ENCODE results near the gene MLST8.

MLST8 gene

GRCh38 chr16:2181952-2182351 is 23.3 kb upstream of the MLST8 start:
- H3K4me3 ChIP-seq (ENCODE audit: control insufficient read depth, low read depth, low read length) = no peak overlapping the region
- no peak for TF ChIP-seq CTCF (IDR thresholded peaks at IDR 0.05; ENCODE audit: control insufficient read depth, insufficient read depth, low read depth, low read length, missing control alignments)
- no peak for DNase-seq (ENCODE audit: low read depth)

GRCh38 chr16:2183671-2184070 is 21.6 kb upstream of the MLST8 start:
- no peak for TF ChIP-seq CTCF (IDR thresholded peaks at IDR 0.05; ENCODE audit: control insufficient read depth, insufficient read depth, low read depth, low read length, missing control alignments)
- no peak overlapping the region for H3K4me3 ChIP-seq (ENCODE audit: control insufficient read depth, low read depth, low read length)
- DNase-seq (ENCODE audit: low read depth) = no peak

GRCh38 chr16:2184346-2184745 is 20.9 kb upstream of the MLST8 start:
- no peak for TF ChIP-seq CTCF (IDR thresholded peaks at IDR 0.05; ENCODE audit: control insufficient read depth, insufficient read depth, low read depth, low read length, missing control alignments)
- H3K4me3 ChIP-seq (ENCODE audit: control insufficient read depth, low read depth, low read length) = no peak overlapping the region
- DNase-seq (ENCODE audit: low read depth) = no peak

GRCh38 chr16:2184962-2185361 is 20.3 kb upstream of the MLST8 start:
- no peak for DNase-seq (ENCODE audit: low read depth)
- no peak overlapping the region for H3K4me3 ChIP-seq (ENCODE audit: control insufficient read depth, low read depth, low read length)
- no peak for TF ChIP-seq CTCF (IDR thresholded peaks at IDR 0.05; ENCODE audit: control insufficient read depth, insufficient read depth, low read depth, low read length, missing control alignments)

GRCh38 chr16:2186064-2186463 is 19.2 kb upstream of the MLST8 start:
- H3K4me3 ChIP-seq (ENCODE audit: control insufficient read depth, low read depth, low read length) = no peak overlapping the region
- DNase-seq (ENCODE audit: low read depth) = no peak
- no peak for TF ChIP-seq CTCF (IDR thresholded peaks at IDR 0.05; ENCODE audit: control insufficient read depth, insufficient read depth, low read depth, low read length, missing control alignments)

- DNase-seq (ENCODE audit: low read depth) = no peak
- H3K4me3 ChIP-seq (ENCODE audit: control insufficient read depth, low read depth, low read length) = no peak overlapping the region
- TF ChIP-seq CTCF (IDR thresholded peaks at IDR 0.05; ENCODE audit: control insufficient read depth, insufficient read depth, low read depth, low read length, missing control alignments) = no peak
These were observed 18.7 kb upstream of the MLST8 start for GRCh38 chr16:2186505-2186904.

GRCh38 chr16:2187212-2187611 is 18.0 kb upstream of the MLST8 start:
- DNase-seq (ENCODE audit: low read depth) = no peak
- H3K4me3 ChIP-seq (ENCODE audit: control insufficient read depth, low read depth, low read length) = no peak overlapping the region
- TF ChIP-seq CTCF (IDR thresholded peaks at IDR 0.05; ENCODE audit: control insufficient read depth, insufficient read depth, low read depth, low read length, missing control alignments) = no peak
